Uterus (tissue), 4 donors: ENCODE data around the gene HOXD10. TPM values are rescaled to one million over a fixed set of nuclear protein-coding genes. Genes with fewer than 3 reads are reported as not detected.

Experiments
- DNase-seq, 2 donors: peaks; one replicate each; pipeline ENCODE4 v3.0.0-alpha.2; 2019 to 2020
- H3K27ac ChIP-seq, 2 donors: fragments of 200-600 bp; sonication (generic); 1 replicate in 1 of 2; 2 replicates in 1 of 2; pipeline ENCODE4 v1.5.1; 2016 to 2018
- H3K27me3 ChIP-seq, 2 donors: fragments of 200-600 bp; sonication (generic); one replicate each; pipeline ENCODE4 v1.5.1; 2018 to 2019; ENCODE audit warnings: control low read depth in 1 of 2
- H3K36me3 ChIP-seq, 2 donors: fragments of 200-600 bp; sonication (generic); one replicate each; pipeline ENCODE4 v1.5.1; 2019; ENCODE audit warnings: control low read depth in 1 of 2
- H3K4me1 ChIP-seq, 2 donors: fragments of 200-600 bp; sonication (generic); one replicate each; pipeline ENCODE4 v1.5.1; 2018 to 2019; ENCODE audit warnings: control low read depth in 1 of 2
- H3K4me3 ChIP-seq, 2 donors: fragments of 200-600 bp; sonication (generic); 1 replicate in 1 of 2; 2 replicates in 1 of 2; pipeline ENCODE4 v1.5.1; 2018 to 2019; ENCODE audit warnings: mild to moderate bottlenecking in 1 of 2
- H3K9me3 ChIP-seq, 2 donors: fragments of 200-600 bp; sonication (generic); one replicate each; pipeline ENCODE4 v1.5.1; 2019; ENCODE audit warnings: control low read depth in 1 of 2
- POLR2A ChIP-seq, 2 donors: fragments of 450-650 bp; IDR thresholded peaks; one replicate each; pipeline ENCODE4 v1.6.1; 2016; ENCODE audit warnings: antibody characterized with exemption in 2 of 2, mild to moderate bottlenecking in 1 of 2, moderate library complexity in 1 of 2
- intact Hi-C: fragments of 100-400 bp; cut with DNase I; formaldehyde crosslinking; loops from one replicate; pipeline ENCODE4 v1.15.1; 2023; ENCODE audit warnings: low total_unique reads
- total RNA-seq, 4 donors: library from RNA; depleted of rRNA in 3 of 4; stranded (reverse); fragments of >200 nt in 3 of 4; gene quantifications; one replicate each; pipeline versions ENCODE4 v1.1.0 to v1.2.4, GENCODE V29; 2014 to 2023
- TF ChIP-seq, protein P1 (sequence below), 4 experiments: fragments of 200-600 bp in 2 of 4; fragments of 450-650 bp in 2 of 4; sonication (generic) in 2 of 4; IDR thresholded peaks; one replicate each; pipeline ENCODE4 v1.5.1; 2016 to 2019; ENCODE audit warnings: antibody characterized with exemption in 4 of 4, mild to moderate bottlenecking in 2 of 4, moderate library complexity in 1 of 4
- donor health status: DM: yes; HTN: yes; CAD: no.

The HOXD10 gene
- total RNA-seq, 4 donors from 2014 or later, result 6.8 to 81.0 (median 53.6) TPM

DNA sequence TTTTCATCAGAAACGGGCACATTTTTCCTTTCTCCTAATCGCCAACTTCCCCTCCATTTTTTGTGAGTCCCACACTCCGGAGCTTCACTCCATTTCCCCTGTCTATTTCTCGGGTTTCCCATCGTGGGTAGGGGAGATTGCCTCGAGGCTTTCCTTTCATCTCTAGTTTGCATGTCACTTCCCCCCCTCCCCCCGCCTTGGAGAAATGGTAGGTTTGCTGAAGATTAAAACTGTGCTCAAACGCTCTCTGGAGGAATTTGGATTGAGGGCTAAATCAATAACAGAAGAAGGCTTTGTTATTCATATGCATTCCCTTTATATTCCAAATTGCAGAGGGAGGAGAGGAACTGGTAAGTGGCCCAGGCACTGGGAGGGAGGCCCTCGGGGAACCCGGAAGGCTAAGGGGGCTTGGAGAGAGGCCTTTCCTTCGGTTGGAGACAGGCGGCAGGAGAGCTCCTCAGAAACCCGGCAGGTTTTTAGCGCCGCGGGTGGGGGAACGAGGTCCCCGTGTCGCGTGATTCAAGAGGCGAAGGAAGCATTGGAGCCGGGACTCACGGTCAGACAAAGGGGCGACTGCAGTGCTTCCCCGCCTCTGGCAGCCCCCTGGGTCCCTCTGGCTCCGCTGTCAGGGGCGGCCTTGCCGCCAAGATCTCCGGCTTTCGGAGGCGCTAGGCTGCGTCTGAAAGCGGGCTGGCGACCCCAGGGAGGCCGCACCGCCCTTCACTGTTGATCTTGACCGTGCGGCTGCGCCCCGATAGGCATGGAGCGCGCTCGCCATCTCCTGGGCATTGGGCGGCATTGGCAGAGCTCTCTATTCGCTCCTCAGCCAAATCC lies 19.4 kb upstream of the HOXD10 start:
- H3K27ac ChIP-seq, result no peak overlapping the region
- peaks cover 0 to 28% of the 10 kb centered on the region in 2 donors for H3K4me1 ChIP-seq
- peak overlapping the region in 1 of 2 donors; percentile 24 for H3K4me3 ChIP-seq
- intact Hi-C loops, result no loop called here
- H3K36me3 ChIP-seq, result no peaks in the 10 kb centered on the region
- TF ChIP-seq, protein P1, sequence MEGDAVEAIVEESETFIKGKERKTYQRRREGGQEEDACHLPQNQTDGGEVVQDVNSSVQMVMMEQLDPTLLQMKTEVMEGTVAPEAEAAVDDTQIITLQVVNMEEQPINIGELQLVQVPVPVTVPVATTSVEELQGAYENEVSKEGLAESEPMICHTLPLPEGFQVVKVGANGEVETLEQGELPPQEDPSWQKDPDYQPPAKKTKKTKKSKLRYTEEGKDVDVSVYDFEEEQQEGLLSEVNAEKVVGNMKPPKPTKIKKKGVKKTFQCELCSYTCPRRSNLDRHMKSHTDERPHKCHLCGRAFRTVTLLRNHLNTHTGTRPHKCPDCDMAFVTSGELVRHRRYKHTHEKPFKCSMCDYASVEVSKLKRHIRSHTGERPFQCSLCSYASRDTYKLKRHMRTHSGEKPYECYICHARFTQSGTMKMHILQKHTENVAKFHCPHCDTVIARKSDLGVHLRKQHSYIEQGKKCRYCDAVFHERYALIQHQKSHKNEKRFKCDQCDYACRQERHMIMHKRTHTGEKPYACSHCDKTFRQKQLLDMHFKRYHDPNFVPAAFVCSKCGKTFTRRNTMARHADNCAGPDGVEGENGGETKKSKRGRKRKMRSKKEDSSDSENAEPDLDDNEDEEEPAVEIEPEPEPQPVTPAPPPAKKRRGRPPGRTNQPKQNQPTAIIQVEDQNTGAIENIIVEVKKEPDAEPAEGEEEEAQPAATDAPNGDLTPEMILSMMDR (IDR thresholded peaks at IDR 0.05), result peak; percentile 75 to 84 (median 80)
- no peak for TF ChIP-seq POLR2A (IDR thresholded peaks at IDR 0.05)
- H3K9me3 ChIP-seq, result no peaks in the 10 kb centered on the region
- DNase-seq, result peak; percentile 60 to 65
- peaks cover 54 to 78% of the 10 kb centered on the region in 2 donors for H3K27me3 ChIP-seq

DNA sequence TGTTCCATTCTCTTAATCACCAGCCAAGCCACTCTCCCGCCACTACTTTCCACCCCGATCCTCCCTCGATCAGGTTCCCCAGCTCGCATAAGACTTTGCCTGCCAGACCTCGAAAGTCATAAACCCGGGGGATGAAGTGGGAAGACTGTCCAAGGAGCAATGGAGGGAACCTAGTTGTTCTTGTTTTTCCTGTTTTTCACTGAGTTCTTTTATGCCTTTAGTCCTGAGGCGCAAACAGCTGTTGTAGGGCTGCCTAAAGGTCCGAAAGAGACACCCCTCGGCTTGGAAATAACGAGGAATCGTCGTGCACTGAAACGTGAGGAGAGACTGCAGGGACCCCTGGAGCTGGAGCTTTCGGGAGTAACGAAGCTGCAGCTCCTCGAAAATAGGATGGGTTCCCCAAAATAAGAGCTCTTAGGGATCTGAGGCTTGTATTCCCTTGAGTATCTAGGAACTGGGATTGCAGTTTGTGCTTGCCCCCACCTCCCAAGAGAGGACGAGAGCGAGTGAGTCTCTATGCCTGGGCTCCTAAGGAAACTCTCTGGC lies 18.7 kb upstream of the HOXD10 start:
- DNase-seq, result no peak
- H3K27me3 ChIP-seq, result peaks cover 49 to 77% of the 10 kb centered on the region in 2 donors
- no peaks in the 10 kb centered on the region for H3K36me3 ChIP-seq
- no peak overlapping the region for H3K4me3 ChIP-seq
- intact Hi-C loops, result no loop called here
- H3K4me1 ChIP-seq, result peaks cover 0 to 21% of the 10 kb centered on the region in 2 donors
- TF ChIP-seq, protein P1 (IDR thresholded peaks at IDR 0.05), result no peak
- no peak for TF ChIP-seq POLR2A (IDR thresholded peaks at IDR 0.05)
- H3K9me3 ChIP-seq, result no peaks in the 10 kb centered on the region
- no peak overlapping the region for H3K27ac ChIP-seq

DNA sequence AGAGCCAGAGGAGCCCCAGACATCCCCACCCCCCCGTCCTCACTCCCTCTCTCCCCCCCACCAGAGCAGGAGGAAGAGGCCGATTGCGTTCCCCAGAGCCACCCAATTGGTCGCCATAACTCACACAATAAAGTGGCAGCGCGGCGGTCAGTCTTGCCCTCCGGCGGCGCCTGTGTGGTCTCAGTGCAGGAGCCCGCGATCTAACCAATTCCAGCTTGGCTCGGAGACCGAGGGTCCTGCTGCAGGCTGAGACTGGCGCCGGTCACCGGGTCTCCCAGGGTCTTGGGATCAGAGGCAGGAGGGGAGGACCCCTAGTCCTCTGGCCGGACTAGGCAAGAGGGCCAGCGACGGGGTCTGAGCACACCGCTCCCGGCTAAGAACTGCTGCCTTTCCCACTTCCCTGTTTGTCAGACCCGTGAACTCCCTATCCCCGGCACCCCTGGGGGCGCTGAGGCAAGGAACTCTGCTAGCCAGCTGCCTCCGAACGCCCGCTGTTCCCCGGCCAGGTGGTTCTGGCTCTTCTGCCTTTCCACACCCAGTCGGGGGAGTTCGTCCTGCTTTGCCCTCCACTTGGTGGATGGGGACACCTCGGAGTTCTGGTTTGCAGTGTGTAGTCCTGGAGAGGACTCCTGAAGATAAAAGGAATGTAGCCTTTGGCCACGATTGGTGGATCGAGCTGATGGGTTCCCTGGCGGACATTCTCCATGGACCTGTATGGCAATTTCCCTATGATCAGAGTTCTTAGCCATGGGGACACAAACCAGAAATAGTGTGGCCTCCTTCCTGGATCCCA lies 18.0 kb upstream of the HOXD10 start:
- Histone ChIP-seq H3K36me3 (no peaks in the 10 kb centered on the region), H3K4me1 (peaks cover 0 to 16% of the 10 kb centered on the region in 2 donors), H3K4me3 (no peak overlapping the region), H3K27me3 (peaks cover 45 to 71% of the 10 kb centered on the region in 2 donors), H3K9me3 (no peaks in the 10 kb centered on the region), H3K27ac (no peak overlapping the region)
- DNase-seq, result no peak
- no peak for TF ChIP-seq POLR2A (IDR thresholded peaks at IDR 0.05)
- TF ChIP-seq, protein P1 (IDR thresholded peaks at IDR 0.05), result no peak
- intact Hi-C loops, result no loop called here

DNA sequence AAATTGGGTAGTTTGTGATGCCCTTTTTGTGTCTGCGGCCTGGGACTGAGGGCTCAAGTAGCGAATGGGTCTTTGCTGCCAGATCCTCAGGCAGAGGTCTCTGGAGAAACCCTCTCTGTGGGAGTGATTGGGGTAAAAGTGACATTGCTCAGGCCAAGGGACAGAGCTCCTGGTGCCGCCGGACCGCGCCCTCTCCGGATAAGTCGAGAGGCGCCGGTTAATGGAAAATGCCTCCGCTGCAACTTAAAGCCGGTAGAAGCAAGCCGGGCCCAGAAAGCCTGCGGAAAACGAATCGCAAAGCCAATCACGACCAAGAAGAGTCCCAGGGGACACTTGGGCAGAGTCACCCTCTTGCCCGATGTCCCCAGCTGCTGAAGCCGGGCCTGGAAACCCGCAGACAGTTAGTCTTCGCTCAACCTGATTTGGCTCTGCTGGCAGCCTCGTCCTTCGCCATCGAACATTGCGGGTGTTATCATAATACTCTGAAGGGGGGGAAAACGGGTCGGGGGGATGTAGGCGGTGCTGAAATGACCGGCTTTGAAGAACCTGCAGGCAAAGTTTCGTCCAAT lies 17.3 kb upstream of the HOXD10 start:
- no peak for DNase-seq
- peaks cover 44 to 64% of the 10 kb centered on the region in 2 donors for H3K27me3 ChIP-seq
- peaks cover 0 to 16% of the 10 kb centered on the region in 2 donors for H3K4me1 ChIP-seq

More for the DNA sequence above, 17.3 kb upstream of the HOXD10 start:
- Histone ChIP-seq H3K36me3 (no peaks in the 10 kb centered on the region), H3K4me3 (no peak overlapping the region), H3K9me3 (no peaks in the 10 kb centered on the region), H3K27ac (no peak overlapping the region)
- intact Hi-C loops, result no loop called here
- no peak for TF ChIP-seq POLR2A (IDR thresholded peaks at IDR 0.05)
- TF ChIP-seq, protein P1 (IDR thresholded peaks at IDR 0.05), result no peak
